Measurements from ENCODE around the gene OSBPL8. TPM values are rescaled to one million over a fixed set of nuclear protein-coding genes. Genes with fewer than 3 reads are reported as not detected.
"Not testable (repeated sequence)": the region's sequence is repeated elsewhere in the genome, so short reads cannot be mapped to it uniquely, and the experiment has no call there.

The OSBPL8 gene
- polyA plus RNA-seq, 4 donors = 4.5 to 25.9 (median 6.7) TPM

DNA sequence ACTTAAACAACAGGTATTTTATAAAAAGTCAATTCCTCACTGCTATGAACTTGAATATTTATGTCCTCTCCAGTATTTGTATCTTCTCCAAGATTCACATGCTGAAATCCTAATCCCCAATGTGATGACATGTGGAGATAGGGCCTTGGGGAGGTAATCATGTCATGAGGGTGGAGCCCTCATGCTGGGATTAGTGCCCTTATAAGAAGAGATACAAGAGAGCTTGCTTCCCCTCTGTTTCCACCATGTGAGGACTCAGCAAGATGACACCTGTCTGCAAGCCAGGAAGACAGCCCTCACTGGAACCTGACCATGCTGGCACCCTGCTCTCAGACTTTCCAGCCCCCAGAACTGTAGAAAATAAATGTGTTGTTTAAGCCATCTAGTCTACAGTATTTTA lies 36.2 kb downstream of the OSBPL8 start:
- H3K27ac ChIP-seq (ENCODE audit: low read depth in 1 of 3, low read length in 2 of 3) = no peak overlapping the region
- DNase-seq = no peak
- FAIRE-seq = no peak
- no peak overlapping the region for H3K4me3 ChIP-seq (ENCODE audit: low read depth in 1 of 3, low read length in 3 of 3)
- H3K36me3 ChIP-seq (ENCODE audit: control insufficient read depth in 3 of 3, insufficient read depth in 2 of 3, low read depth in 1 of 3, low read length in 3 of 3) = peaks cover 0 to 3% (median 0%) of the 10 kb centered on the region in 3 donors
- peaks cover 0 to 12% of the 10 kb centered on the region in 2 donors for H3K9me3 ChIP-seq (ENCODE audit: control insufficient read depth in 2 of 2, insufficient read depth in 1 of 2, low read depth in 1 of 2, low read length in 1 of 2)
- H3K27me3 ChIP-seq (ENCODE audit: control insufficient read depth in 3 of 3, insufficient read depth in 3 of 3, low read length in 3 of 3) = no peaks in the 10 kb centered on the region
- no peaks in the 10 kb centered on the region for H3K4me1 ChIP-seq (ENCODE audit: control insufficient read depth in 3 of 3, insufficient read depth in 2 of 3, low read depth in 1 of 3, low read length in 2 of 3)

DNA sequence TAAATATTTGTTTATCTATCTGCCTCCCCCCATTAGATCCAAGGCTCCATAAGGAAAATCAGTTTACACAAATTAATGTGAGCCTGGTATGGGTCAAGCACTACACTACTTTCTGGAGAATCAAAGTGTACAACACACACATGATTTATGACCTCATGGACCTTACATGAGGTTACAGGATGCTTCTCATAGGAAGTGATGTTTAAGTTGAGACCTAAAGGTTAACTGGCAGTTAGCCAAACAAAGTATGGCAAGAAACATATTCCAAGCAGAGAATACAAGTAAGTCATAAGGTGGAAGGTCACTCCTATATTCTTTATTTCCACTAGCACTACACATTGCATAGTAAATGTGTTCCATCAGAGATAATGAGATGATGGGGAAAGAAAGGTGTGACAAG lies 39.2 kb downstream of the OSBPL8 start:
- Histone ChIP-seq H3K4me1 (ENCODE audit: control insufficient read depth in 3 of 3, insufficient read depth in 2 of 3, low read depth in 1 of 3, low read length in 2 of 3) (no peaks in the 10 kb centered on the region), H3K27me3 (ENCODE audit: control insufficient read depth in 3 of 3, insufficient read depth in 3 of 3, low read length in 3 of 3) (no peaks in the 10 kb centered on the region), H3K36me3 (ENCODE audit: control insufficient read depth in 3 of 3, insufficient read depth in 2 of 3, low read depth in 1 of 3, low read length in 3 of 3) (peaks cover 0 to 3% (median 0%) of the 10 kb centered on the region in 3 donors), H3K27ac (ENCODE audit: low read depth in 1 of 3, low read length in 2 of 3) (no peak overlapping the region), H3K4me3 (ENCODE audit: low read depth in 1 of 3, low read length in 3 of 3) (no peak overlapping the region), H3K9me3 (ENCODE audit: control insufficient read depth in 2 of 2, insufficient read depth in 1 of 2, low read depth in 1 of 2, low read length in 1 of 2) (peaks cover 0 to 12% of the 10 kb centered on the region in 2 donors)
- FAIRE-seq (no peak), DNase-seq (no peak)

DNA sequence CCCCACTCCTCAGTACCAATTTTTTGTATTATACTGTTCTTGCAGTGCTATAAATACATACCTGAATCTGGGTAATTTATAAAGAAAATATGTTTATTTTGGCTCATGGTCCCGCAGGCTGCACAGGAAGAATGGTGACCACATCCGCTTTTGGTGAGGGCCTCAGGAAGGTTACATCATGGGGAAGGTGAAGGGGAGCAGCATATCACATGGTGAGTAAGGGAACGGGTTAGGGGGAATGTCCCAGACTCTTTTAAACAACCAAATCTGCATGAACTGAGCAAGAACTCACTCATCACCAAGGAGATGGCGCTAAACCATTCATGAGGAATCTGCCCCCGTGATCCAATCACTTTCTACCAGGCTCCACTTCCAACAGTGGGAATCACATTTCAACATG lies 40.0 kb downstream of the OSBPL8 start:
- Histone ChIP-seq H3K4me1 (ENCODE audit: control insufficient read depth in 3 of 3, insufficient read depth in 2 of 3, low read depth in 1 of 3, low read length in 2 of 3) (no peaks in the 10 kb centered on the region), H3K4me3 (ENCODE audit: low read depth in 1 of 3, low read length in 3 of 3) (no peak overlapping the region), H3K27ac (ENCODE audit: low read depth in 1 of 3, low read length in 2 of 3) (no peak overlapping the region), H3K36me3 (ENCODE audit: control insufficient read depth in 3 of 3, insufficient read depth in 2 of 3, low read depth in 1 of 3, low read length in 3 of 3) (peaks cover 0 to 3% (median 0%) of the 10 kb centered on the region in 3 donors), H3K9me3 (ENCODE audit: control insufficient read depth in 2 of 2, insufficient read depth in 1 of 2, low read depth in 1 of 2, low read length in 1 of 2) (peaks cover 0 to 12% of the 10 kb centered on the region in 2 donors), H3K27me3 (ENCODE audit: control insufficient read depth in 3 of 3, insufficient read depth in 3 of 3, low read length in 3 of 3) (no peaks in the 10 kb centered on the region)
- 79 to 89% (median 85%) methylated on average over 5 of the region's 5 CpGs for WGBS, 3 donors
- peak in 1 of 2 donors; percentile 15 for DNase-seq
- no peak for FAIRE-seq

DNA sequence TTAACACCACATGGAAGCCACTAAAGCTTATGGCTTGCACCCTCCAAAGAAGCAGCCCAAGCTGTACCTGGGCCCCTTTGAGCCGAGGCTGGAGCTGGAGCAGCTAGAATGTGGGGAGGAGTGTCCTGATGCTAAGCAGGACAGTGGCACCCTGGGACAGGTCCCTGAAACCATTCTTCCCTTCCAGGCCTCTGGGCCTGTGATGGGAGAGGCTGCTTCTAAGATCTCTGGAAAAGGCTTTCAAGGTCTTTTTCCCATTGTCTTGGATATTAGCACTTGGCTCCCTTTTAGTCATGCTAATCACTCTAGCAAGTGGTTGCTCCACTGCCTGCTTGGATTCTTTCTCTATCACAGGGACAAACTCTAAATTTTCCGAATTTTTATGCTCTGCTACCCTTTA lies 40.9 kb downstream of the OSBPL8 start:
- H3K9me3 ChIP-seq (ENCODE audit: control insufficient read depth in 2 of 2, insufficient read depth in 1 of 2, low read depth in 1 of 2, low read length in 1 of 2) = peaks cover 0 to 12% of the 10 kb centered on the region in 2 donors
- H3K27ac ChIP-seq (ENCODE audit: low read depth in 1 of 3, low read length in 2 of 3) = no peak overlapping the region
- no peak overlapping the region for H3K4me3 ChIP-seq (ENCODE audit: low read depth in 1 of 3, low read length in 3 of 3)
- DNase-seq = no peak
- no peak for FAIRE-seq
- H3K4me1 ChIP-seq (ENCODE audit: control insufficient read depth in 3 of 3, insufficient read depth in 2 of 3, low read depth in 1 of 3, low read length in 2 of 3) = no peaks in the 10 kb centered on the region
- H3K36me3 ChIP-seq (ENCODE audit: control insufficient read depth in 3 of 3, insufficient read depth in 2 of 3, low read depth in 1 of 3, low read length in 3 of 3) = peaks cover 0 to 3% (median 0%) of the 10 kb centered on the region in 3 donors
- 91 to 94% (median 91%) methylated on average over 2 of the region's 2 CpGs for WGBS, 3 donors
- no peaks in the 10 kb centered on the region for H3K27me3 ChIP-seq (ENCODE audit: control insufficient read depth in 3 of 3, insufficient read depth in 3 of 3, low read length in 3 of 3)

DNA sequence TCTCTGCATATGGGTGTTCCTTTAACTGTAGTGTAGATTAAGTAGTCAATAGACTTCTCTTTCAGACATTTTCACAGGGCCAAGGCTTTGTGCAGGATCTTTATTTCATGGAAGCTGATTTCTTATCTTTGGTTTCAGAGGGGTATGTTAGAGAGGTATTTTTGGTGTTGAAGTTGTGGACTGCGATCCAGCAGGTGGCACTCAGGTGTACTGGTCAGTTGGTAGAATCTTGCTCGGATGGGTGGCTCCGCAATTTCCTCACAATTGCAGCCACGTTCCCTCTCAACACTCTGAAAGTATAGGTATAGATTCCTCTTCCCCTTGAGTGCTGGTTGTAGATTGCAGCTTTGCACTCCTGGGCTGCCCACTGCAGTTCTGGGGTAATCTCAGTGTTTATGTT lies 44.3 kb downstream of the OSBPL8 start:
- H3K4me3 ChIP-seq (ENCODE audit: low read depth in 1 of 3, low read length in 3 of 3) = no peak overlapping the region
- FAIRE-seq = no peak
- 93 to 99% (median 97%) methylated on average over 4 of the region's 4 CpGs for WGBS, 3 donors

DNA sequence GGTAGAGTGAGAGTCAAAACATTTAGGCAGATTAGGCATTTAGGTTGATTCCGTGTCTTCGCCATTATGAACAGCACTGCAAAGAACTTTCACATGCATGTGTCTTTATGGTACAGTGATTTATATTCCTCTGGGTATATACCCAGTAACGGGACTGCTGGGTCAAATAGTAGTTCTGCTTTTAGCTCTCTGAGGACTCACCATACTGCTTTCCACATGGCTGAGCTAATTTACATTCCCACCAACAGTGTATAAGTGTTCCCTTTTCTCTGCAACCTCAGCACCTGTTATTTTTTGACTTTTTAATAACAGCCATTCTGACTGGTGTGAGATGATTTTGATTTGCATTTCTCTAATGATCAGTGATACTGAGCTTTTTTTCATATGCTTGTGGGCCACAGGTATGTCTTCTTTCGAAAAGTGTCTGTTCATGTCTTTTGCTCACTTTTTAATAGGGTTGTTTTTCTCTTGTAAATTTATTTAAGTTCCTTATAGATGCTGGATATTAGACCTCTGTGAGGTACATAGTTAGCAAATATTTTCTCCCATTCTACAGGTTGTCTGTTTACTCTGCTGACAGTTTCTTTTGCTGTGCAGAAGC lies 48.4 kb downstream of the OSBPL8 start:
- not testable (repeated sequence) for H3K9me3 ChIP-seq (ENCODE audit: control insufficient read depth in 2 of 2, insufficient read depth in 1 of 2, low read depth in 1 of 2, low read length in 1 of 2); DNase-seq; H3K27me3 ChIP-seq (ENCODE audit: control insufficient read depth in 3 of 3, insufficient read depth in 3 of 3, low read length in 3 of 3); FAIRE-seq; H3K27ac ChIP-seq (ENCODE audit: low read depth in 1 of 3, low read length in 2 of 3); H3K4me1 ChIP-seq (ENCODE audit: control insufficient read depth in 3 of 3, insufficient read depth in 2 of 3, low read depth in 1 of 3, low read length in 2 of 3); H3K36me3 ChIP-seq (ENCODE audit: control insufficient read depth in 3 of 3, insufficient read depth in 2 of 3, low read depth in 1 of 3, low read length in 3 of 3); H3K4me3 ChIP-seq (ENCODE audit: low read depth in 1 of 3, low read length in 3 of 3)
- 93 to 99% (median 96%) methylated on average over 4 of the region's 4 CpGs for WGBS, 3 donors

More for the DNA sequence above, 44.3 kb downstream of the OSBPL8 start:
- Histone ChIP-seq H3K4me1 (ENCODE audit: control insufficient read depth in 3 of 3, insufficient read depth in 2 of 3, low read depth in 1 of 3, low read length in 2 of 3) (no peaks in the 10 kb centered on the region), H3K36me3 (ENCODE audit: control insufficient read depth in 3 of 3, insufficient read depth in 2 of 3, low read depth in 1 of 3, low read length in 3 of 3) (no peaks in the 10 kb centered on the region), H3K27ac (ENCODE audit: low read depth in 1 of 3, low read length in 2 of 3) (no peak overlapping the region), H3K27me3 (ENCODE audit: control insufficient read depth in 3 of 3, insufficient read depth in 3 of 3, low read length in 3 of 3) (no peaks in the 10 kb centered on the region), H3K9me3 (ENCODE audit: control insufficient read depth in 2 of 2, insufficient read depth in 1 of 2, low read depth in 1 of 2, low read length in 1 of 2) (peaks cover 0 to 8% of the 10 kb centered on the region in 2 donors)
- no peak for DNase-seq

DNA sequence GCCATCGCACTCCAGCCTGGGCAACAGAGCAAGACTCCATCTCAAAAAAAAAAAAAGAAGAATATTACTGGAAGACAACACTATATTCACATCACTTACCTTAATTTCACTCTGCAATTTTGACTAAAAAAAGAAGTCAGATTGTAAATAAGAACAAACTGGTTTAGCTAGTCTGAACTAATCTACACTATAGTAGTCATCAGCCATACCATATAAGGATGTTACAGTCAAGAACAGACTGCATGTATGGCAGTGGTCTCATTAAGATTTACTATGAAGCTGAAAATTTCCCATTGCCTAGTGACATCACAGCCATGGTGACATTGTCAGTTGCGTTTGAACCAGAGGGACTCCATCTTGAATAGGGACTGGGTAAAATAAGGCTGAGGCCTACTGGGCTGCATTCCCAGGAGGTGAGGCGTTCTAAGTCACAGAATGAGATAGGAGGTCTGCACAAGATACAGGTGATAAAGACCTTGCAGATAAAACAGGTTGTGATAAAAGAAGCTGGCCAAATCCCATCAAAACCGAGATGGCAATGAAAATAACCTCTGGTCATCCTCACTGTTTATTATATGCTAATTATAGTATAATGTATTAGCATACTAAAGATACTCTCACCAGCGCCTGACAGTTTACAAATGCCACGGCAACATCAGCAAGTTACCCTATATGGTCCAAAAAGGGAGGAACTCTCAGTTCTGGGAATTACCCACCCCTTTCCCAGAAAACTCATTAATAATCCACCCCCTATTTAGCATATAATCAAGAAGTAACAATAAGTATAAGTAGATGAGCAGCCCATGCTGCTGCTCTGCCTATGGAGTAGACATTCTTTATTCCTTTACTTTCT lies 51.2 kb downstream of the OSBPL8 start:
- no peaks in the 10 kb centered on the region for H3K4me1 ChIP-seq (ENCODE audit: control insufficient read depth in 3 of 3, insufficient read depth in 2 of 3, low read depth in 1 of 3, low read length in 2 of 3)
- no peaks in the 10 kb centered on the region for H3K27me3 ChIP-seq (ENCODE audit: control insufficient read depth in 3 of 3, insufficient read depth in 3 of 3, low read length in 3 of 3)
- FAIRE-seq = no peak
- H3K9me3 ChIP-seq (ENCODE audit: control insufficient read depth in 2 of 2, insufficient read depth in 1 of 2, low read depth in 1 of 2, low read length in 1 of 2) = peaks cover 0 to 6% of the 10 kb centered on the region in 2 donors
- WGBS, 3 donors = 81 to 87% (median 86%) methylated on average over 6 of the region's 6 CpGs
- no peak overlapping the region for H3K4me3 ChIP-seq (ENCODE audit: low read depth in 1 of 3, low read length in 3 of 3)
- H3K27ac ChIP-seq (ENCODE audit: low read depth in 1 of 3, low read length in 2 of 3) = no peak overlapping the region
- DNase-seq = no peak
- no peaks in the 10 kb centered on the region for H3K36me3 ChIP-seq (ENCODE audit: control insufficient read depth in 3 of 3, insufficient read depth in 2 of 3, low read depth in 1 of 3, low read length in 3 of 3)

DNA sequence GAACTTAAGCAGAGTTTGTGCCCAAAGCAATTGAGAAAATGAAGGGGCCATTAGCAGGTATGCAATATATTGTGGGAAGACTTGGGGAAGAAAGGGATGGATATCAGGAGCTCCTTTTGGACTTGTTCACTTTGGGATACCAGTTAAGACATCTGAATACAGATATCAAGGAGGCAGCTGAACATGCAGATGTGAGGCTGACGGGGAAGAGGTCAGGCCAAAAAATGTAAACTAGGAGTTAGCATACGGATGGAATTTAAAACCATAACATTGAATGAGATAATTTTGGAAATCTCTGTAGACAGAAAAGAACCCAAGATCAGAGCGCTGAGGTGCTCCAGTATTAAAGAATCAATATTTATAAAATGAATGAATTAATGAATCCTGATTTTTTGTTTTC lies 53.4 kb downstream of the OSBPL8 start:
- Histone ChIP-seq H3K4me3 (ENCODE audit: low read depth in 1 of 3, low read length in 3 of 3) (no peak overlapping the region), H3K27ac (ENCODE audit: low read depth in 1 of 3, low read length in 2 of 3) (no peak overlapping the region), H3K36me3 (ENCODE audit: control insufficient read depth in 3 of 3, insufficient read depth in 2 of 3, low read depth in 1 of 3, low read length in 3 of 3) (no peaks in the 10 kb centered on the region), H3K27me3 (ENCODE audit: control insufficient read depth in 3 of 3, insufficient read depth in 3 of 3, low read length in 3 of 3) (no peaks in the 10 kb centered on the region), H3K9me3 (ENCODE audit: control insufficient read depth in 2 of 2, insufficient read depth in 1 of 2, low read depth in 1 of 2, low read length in 1 of 2) (peaks cover 0 to 6% of the 10 kb centered on the region in 2 donors), H3K4me1 (ENCODE audit: control insufficient read depth in 3 of 3, insufficient read depth in 2 of 3, low read depth in 1 of 3, low read length in 2 of 3) (no peaks in the 10 kb centered on the region)
- FAIRE-seq = no peak
- no peak for DNase-seq
- whole genome bisulfite sequencing, 3 donors = 88 to 96% (median 92%) methylated on average over 3 of the region's 3 CpGs

Data from small intestine (tissue), 7 donors.